Neural cell (in vitro differentiated cells): ENCODE measurements around the gene POLR3B. TPM values are rescaled to one million over a fixed set of nuclear protein-coding genes. Genes with fewer than 3 reads are reported as not detected.
"Not testable (repeated sequence)": the region's sequence is repeated elsewhere in the genome, so short reads cannot be mapped to it uniquely, and the experiment has no call there.

Experiments
- H2AFZ ChIP-seq: fragments of 200-600, 300-800 bp; sonication (generic), shearing (Covaris generic); 2 replicates; pipeline ENCODE4 v1.6.0; 2014; ENCODE audit warnings: low read depth, mild to moderate bottlenecking, antibody characterized with exemption, low read length, moderate library complexity
- H3F3A ChIP-seq: fragments of 200-600 bp; shearing (Covaris generic); 2 replicates; pipeline ENCODE4 v1.6.1; 2016; ENCODE audit warnings: mild to moderate bottlenecking, moderate library complexity, mixed read lengths, antibody characterized with exemption, low read length; ENCODE audit not compliant: insufficient read depth, poor library complexity, severe bottlenecking
- H3K27ac ChIP-seq: fragments of 200-600, 300-800 bp; sonication (generic), shearing (Covaris generic); 2 replicates; pipeline ENCODE4 v1.5.1; 2014; ENCODE audit warnings: mild to moderate bottlenecking, low read length, moderate library complexity
- H3K27me3 ChIP-seq: fragments of 300-800, 200-600 bp; sonication (generic), shearing (Covaris generic); 2 replicates; pipeline ENCODE4 v1.6.0; 2014; ENCODE audit warnings: mild to moderate bottlenecking, low read depth, low read length, moderate library complexity; ENCODE audit not compliant: insufficient read depth
- H3K36me3 ChIP-seq: fragments of 300-800, 200-600 bp; sonication (generic), shearing (Covaris generic); 2 replicates; pipeline ENCODE4 v1.5.1; 2014; ENCODE audit warnings: mild to moderate bottlenecking, antibody characterized with exemption, low read length, moderate library complexity; ENCODE audit not compliant: insufficient read depth
- H3K4me2 ChIP-seq: fragments of 300-800, 200-600 bp; sonication (generic), shearing (Covaris generic); 2 replicates; pipeline ENCODE4 v1.6.0; 2014; ENCODE audit warnings: mild to moderate bottlenecking, low read length
- H3K4me3 ChIP-seq: fragments of 300-800, 200-600 bp; sonication (generic), shearing (Covaris generic); 2 replicates; pipeline ENCODE4 v1.5.1; 2014; ENCODE audit warnings: mild to moderate bottlenecking, low read length, moderate library complexity
- H3K79me2 ChIP-seq: fragments of 200-600 bp; shearing (Covaris generic); replicated peaks from 2 replicates; pipeline ENCODE4 v1.6.0; 2014; ENCODE audit warnings: mild to moderate bottlenecking, low read length, moderate library complexity; ENCODE audit not compliant: insufficient read depth
- H3K9ac ChIP-seq: fragments of 300-800, 200-600 bp; sonication (generic), shearing (Covaris generic); 2 replicates; pipeline ENCODE4 v1.6.1; 2016; ENCODE audit warnings: mild to moderate bottlenecking, low read length, mixed read lengths
- H3K9me2 ChIP-seq: fragments of 200-600 bp; shearing (Covaris generic); 2 replicates; pipeline ENCODE4 v1.6.1; 2016; ENCODE audit warnings: mild to moderate bottlenecking, low read length, mixed read lengths; ENCODE audit not compliant: insufficient read depth
- H3K9me3 ChIP-seq: fragments of 200-600, 300-800 bp; sonication (generic), shearing (Covaris generic); 2 replicates; pipeline ENCODE4 v1.6.1; 2016; ENCODE audit warnings: mild to moderate bottlenecking, mixed run types, low read length, moderate library complexity, mixed read lengths
- H4K20me1 ChIP-seq: fragments of 200-600 bp; shearing (Covaris generic); 2 replicates; pipeline ENCODE4 v1.6.1; 2016; ENCODE audit warnings: mild to moderate bottlenecking, mixed run types; ENCODE audit not compliant: insufficient read depth
- EP300 ChIP-seq: fragments of 450-650 bp; conservative IDR thresholded peaks from 2 replicates; pipeline ENCODE4 v1.6.1; 2014; ENCODE audit warnings: antibody characterized with exemption, mild to moderate bottlenecking, moderate library complexity; ENCODE audit not compliant: poor library complexity, severe bottlenecking
- EZH2 ChIP-seq: fragments of 200-600, 300-800 bp; shearing (Covaris generic), sonication (generic); IDR thresholded peaks from 2 replicates; pipeline ENCODE4 v1.6.1; 2014; ENCODE audit warnings: antibody characterized with exemption, low read length, borderline replicate concordance, mild to moderate bottlenecking; ENCODE audit not compliant: insufficient read depth, poor library complexity, severe bottlenecking
- MXI1 ChIP-seq: fragments of 450-650 bp; conservative IDR thresholded peaks from 2 replicates; pipeline ENCODE4 v1.6.1; 2014; ENCODE audit warnings: antibody characterized with exemption, mild to moderate bottlenecking; ENCODE audit not compliant: poor library complexity, severe bottlenecking
- POLR2AphosphoS5 ChIP-seq: IDR thresholded peaks from 2 replicates; pipeline ENCODE4 v1.6.1; 2012
- RAD21 ChIP-seq: fragments of 450-650 bp; conservative IDR thresholded peaks from 2 replicates; pipeline ENCODE4 v1.6.1; 2014; ENCODE audit warnings: antibody characterized with exemption, mild to moderate bottlenecking, moderate library complexity
- SMC3 ChIP-seq: fragments of 450-650 bp; conservative IDR thresholded peaks from 2 replicates; pipeline ENCODE4 v1.6.1; 2014; ENCODE audit warnings: antibody characterized with exemption, mild to moderate bottlenecking, moderate library complexity; ENCODE audit not compliant: poor library complexity
- TAF1 ChIP-seq: IDR thresholded peaks from 2 replicates; pipeline ENCODE4 v1.6.1; 2012; ENCODE audit warnings: low read depth
- polyA plus RNA-seq: library from polyadenylated mRNA; depleted of rRNA; stranded (reverse); fragments of >200 nt; gene quantifications from 2 replicates; pipeline ENCODE4 v1.2.3, GENCODE V29; 2014
- TF ChIP-seq, protein P1 (sequence below): fragments of 450-650 bp; IDR thresholded peaks from 2 replicates; pipeline ENCODE4 v1.5.1; 2014; ENCODE audit warnings: antibody characterized with exemption, mild to moderate bottlenecking, moderate library complexity; ENCODE audit not compliant: poor library complexity, severe bottlenecking
- TF ChIP-seq, protein P2 (sequence below): IDR thresholded peaks from 2 replicates; pipeline ENCODE4 v1.6.1; 2012; ENCODE audit warnings: borderline replicate concordance

The POLR3B gene
- polyA plus RNA-seq, 1 donor from 2014 or later: 4.3 TPM

DNA sequence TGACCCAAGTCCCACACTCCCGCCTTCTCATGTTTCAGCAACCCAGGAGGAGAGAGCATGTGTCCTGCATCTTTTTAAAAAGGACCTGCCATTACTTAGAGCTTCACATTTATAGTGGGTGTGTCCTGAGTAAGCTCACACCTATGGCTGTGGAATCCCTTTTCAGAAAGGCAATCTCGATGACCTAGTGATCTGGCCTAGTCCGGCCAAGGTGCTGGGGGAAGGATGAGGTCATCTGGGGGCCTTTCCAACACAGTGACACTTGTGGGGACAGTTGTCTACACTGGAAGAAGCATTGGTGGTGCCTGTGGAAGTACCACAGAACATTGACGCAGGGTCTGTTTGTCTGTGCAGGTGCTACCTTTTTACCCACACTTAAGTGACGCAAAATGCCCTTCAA lies 46.9 kb upstream of the POLR3B start:
- Histone ChIP-seq H3K27me3 (no peaks in the 10 kb centered on the region), H3K9ac (no peak overlapping the region), H3K9me3 (no peaks in the 10 kb centered on the region), H3K4me2 (no peak overlapping the region), H3F3A (no peaks in the 10 kb centered on the region), H4K20me1 (no peaks in the 10 kb centered on the region), H3K27ac (no peak overlapping the region), H3K36me3 (no peaks in the 10 kb centered on the region), H2AFZ (no peak overlapping the region), H3K4me3 (no peak overlapping the region), H3K79me2 (no peaks in the 10 kb centered on the region), H3K9me2 (no peaks in the 10 kb centered on the region)
- no peak for TF ChIP-seq EZH2
- TF ChIP-seq, protein P1, sequence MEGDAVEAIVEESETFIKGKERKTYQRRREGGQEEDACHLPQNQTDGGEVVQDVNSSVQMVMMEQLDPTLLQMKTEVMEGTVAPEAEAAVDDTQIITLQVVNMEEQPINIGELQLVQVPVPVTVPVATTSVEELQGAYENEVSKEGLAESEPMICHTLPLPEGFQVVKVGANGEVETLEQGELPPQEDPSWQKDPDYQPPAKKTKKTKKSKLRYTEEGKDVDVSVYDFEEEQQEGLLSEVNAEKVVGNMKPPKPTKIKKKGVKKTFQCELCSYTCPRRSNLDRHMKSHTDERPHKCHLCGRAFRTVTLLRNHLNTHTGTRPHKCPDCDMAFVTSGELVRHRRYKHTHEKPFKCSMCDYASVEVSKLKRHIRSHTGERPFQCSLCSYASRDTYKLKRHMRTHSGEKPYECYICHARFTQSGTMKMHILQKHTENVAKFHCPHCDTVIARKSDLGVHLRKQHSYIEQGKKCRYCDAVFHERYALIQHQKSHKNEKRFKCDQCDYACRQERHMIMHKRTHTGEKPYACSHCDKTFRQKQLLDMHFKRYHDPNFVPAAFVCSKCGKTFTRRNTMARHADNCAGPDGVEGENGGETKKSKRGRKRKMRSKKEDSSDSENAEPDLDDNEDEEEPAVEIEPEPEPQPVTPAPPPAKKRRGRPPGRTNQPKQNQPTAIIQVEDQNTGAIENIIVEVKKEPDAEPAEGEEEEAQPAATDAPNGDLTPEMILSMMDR: no peak
- TF ChIP-seq POLR2AphosphoS5: no peak
- TF ChIP-seq MXI1: no peak
- no peak for TF ChIP-seq RAD21
- no peak for TF ChIP-seq EP300
- no peak for TF ChIP-seq TAF1
- TF ChIP-seq, protein P2, sequence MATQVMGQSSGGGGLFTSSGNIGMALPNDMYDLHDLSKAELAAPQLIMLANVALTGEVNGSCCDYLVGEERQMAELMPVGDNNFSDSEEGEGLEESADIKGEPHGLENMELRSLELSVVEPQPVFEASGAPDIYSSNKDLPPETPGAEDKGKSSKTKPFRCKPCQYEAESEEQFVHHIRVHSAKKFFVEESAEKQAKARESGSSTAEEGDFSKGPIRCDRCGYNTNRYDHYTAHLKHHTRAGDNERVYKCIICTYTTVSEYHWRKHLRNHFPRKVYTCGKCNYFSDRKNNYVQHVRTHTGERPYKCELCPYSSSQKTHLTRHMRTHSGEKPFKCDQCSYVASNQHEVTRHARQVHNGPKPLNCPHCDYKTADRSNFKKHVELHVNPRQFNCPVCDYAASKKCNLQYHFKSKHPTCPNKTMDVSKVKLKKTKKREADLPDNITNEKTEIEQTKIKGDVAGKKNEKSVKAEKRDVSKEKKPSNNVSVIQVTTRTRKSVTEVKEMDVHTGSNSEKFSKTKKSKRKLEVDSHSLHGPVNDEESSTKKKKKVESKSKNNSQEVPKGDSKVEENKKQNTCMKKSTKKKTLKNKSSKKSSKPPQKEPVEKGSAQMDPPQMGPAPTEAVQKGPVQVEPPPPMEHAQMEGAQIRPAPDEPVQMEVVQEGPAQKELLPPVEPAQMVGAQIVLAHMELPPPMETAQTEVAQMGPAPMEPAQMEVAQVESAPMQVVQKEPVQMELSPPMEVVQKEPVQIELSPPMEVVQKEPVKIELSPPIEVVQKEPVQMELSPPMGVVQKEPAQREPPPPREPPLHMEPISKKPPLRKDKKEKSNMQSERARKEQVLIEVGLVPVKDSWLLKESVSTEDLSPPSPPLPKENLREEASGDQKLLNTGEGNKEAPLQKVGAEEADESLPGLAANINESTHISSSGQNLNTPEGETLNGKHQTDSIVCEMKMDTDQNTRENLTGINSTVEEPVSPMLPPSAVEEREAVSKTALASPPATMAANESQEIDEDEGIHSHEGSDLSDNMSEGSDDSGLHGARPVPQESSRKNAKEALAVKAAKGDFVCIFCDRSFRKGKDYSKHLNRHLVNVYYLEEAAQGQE: no peak

DNA sequence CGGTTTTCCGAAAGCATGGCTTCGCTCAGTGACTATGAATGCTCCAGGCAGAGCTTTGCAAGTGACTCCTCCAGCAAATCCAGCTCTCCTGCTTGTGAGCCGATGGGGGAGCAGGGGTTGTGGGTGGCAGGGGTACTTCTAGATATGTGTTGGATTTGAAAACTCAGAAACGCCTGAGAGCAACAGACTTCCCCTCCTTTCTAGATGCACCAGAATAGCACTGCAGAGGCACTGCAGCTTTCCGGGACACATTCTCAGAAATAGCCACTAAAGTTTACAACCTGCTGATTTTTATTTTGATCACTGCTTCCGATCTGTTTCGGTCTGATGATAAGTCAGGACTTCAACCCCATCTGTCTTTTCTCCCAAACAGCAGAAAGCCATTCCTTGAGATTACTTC lies 46.4 kb upstream of the POLR3B start:
- no peak overlapping the region for H3K9ac ChIP-seq
- H3K36me3 ChIP-seq: no peaks in the 10 kb centered on the region
- TF ChIP-seq, protein P1: no peak
- TF ChIP-seq EP300 (no peak), MXI1 (no peak), EZH2 (no peak), SMC3 (no peak), POLR2AphosphoS5 (no peak), RAD21 (no peak), TAF1 (no peak)
- TF ChIP-seq, protein P2: no peak
- H3K27ac ChIP-seq: no peak overlapping the region
- no peaks in the 10 kb centered on the region for H3K9me2 ChIP-seq
- H4K20me1 ChIP-seq: no peaks in the 10 kb centered on the region
- no peaks in the 10 kb centered on the region for H3K27me3 ChIP-seq
- H2AFZ ChIP-seq: no peak overlapping the region
- no peak overlapping the region for H3K4me3 ChIP-seq
- no peaks in the 10 kb centered on the region for H3K9me3 ChIP-seq
- no peaks in the 10 kb centered on the region for H3K79me2 ChIP-seq
- H3K4me2 ChIP-seq: no peak overlapping the region
- no peaks in the 10 kb centered on the region for H3F3A ChIP-seq

DNA sequence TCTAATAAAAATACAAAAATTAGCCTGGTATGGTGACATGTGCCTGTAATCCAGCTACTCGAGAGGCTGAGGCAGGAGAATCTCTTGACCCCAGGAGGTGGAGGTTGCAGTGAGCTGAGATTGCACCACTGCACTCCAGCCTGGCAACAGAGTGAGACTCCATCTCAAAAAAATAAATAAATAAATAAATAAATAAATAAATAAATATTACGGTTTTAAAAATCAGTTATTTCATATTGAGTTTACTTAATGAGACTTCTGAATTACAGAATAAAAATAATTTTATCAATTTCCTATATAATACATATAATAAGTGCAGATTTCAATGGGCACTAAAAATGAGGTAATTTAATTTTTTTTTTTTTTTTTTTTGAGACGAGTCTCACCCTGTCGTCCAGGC lies 44.1 kb upstream of the POLR3B start:
- not testable (repeated sequence) for H4K20me1 ChIP-seq, H3K27ac ChIP-seq, H3K9me3 ChIP-seq, H2AFZ ChIP-seq, H3K79me2 ChIP-seq, H3K4me3 ChIP-seq, H3K9me2 ChIP-seq, H3K4me2 ChIP-seq, H3K9ac ChIP-seq, H3F3A ChIP-seq, H3K27me3 ChIP-seq, H3K36me3 ChIP-seq
